ENCODE data around the gene FKBP15.

Gene FKBP15

GRCh38 chr9:113186137-113186755, 34.8 kb downstream of the FKBP15 start:
- no peaks in the 10 kb centered on the region for H3K79me2 ChIP-seq (ENCODE audit: low read length)
- no peaks in the 10 kb centered on the region for H3K9me3 ChIP-seq (ENCODE audit: insufficient read depth, low read length)
- no peaks in the 10 kb centered on the region for H3K27me3 ChIP-seq (ENCODE audit: low read depth, low read length)
- no peak for TF ChIP-seq CTCF (IDR thresholded peaks at IDR 0.05; ENCODE audit: low read depth, low read length)
- H3K9ac ChIP-seq (ENCODE audit: low read length) = no peak overlapping the region
- H3K4me1 ChIP-seq (ENCODE audit: low read length) = no peaks in the 10 kb centered on the region
- H3K36me3 ChIP-seq (replicated peaks; ENCODE audit: low read depth, low read length) = peaks cover 83% of the 10 kb centered on the region
- no peak overlapping the region for H2AFZ ChIP-seq (ENCODE audit: low read depth, low read length)
- no peaks in the 10 kb centered on the region; the same call in 1 of the 2 replicates for H4K20me1 ChIP-seq (ENCODE audit: insufficient read depth, low read length)
- no peak overlapping the region for H3K4me2 ChIP-seq (ENCODE audit: low read length)
- H3K27ac ChIP-seq (ENCODE audit: low read length) = no peak overlapping the region
- no peak overlapping the region for H3K4me3 ChIP-seq (ENCODE audit: low read length)

GRCh38 chr9:113185271-113185670, 35.8 kb downstream of the FKBP15 start:
- Histone ChIP-seq H3K36me3 (replicated peaks; ENCODE audit: low read depth, low read length) (peaks cover 89% of the 10 kb centered on the region), H3K9me3 (ENCODE audit: insufficient read depth, low read length) (no peaks in the 10 kb centered on the region), H3K27ac (ENCODE audit: low read length) (no peak overlapping the region), H3K4me3 (ENCODE audit: low read length) (no peak overlapping the region), H3K27me3 (ENCODE audit: low read depth, low read length) (no peaks in the 10 kb centered on the region), H3K9ac (ENCODE audit: low read length) (no peak overlapping the region), H4K20me1 (ENCODE audit: insufficient read depth, low read length) (no peaks in the 10 kb centered on the region; the same call in 1 of the 2 replicates), H3K4me1 (ENCODE audit: low read length) (no peaks in the 10 kb centered on the region), H2AFZ (ENCODE audit: low read depth, low read length) (no peak overlapping the region), H3K79me2 (ENCODE audit: low read length) (no peaks in the 10 kb centered on the region), H3K4me2 (ENCODE audit: low read length) (no peak overlapping the region)
- TF ChIP-seq EZH2phosphoT487 (IDR thresholded peaks at IDR 0.05; ENCODE audit: low read depth) (no peak), CTCF (IDR thresholded peaks at IDR 0.05; ENCODE audit: low read depth, low read length) (no peak)

- H3K4me3 ChIP-seq (ENCODE audit: low read length) = no peak overlapping the region
- H3K36me3 ChIP-seq (replicated peaks; ENCODE audit: low read depth, low read length) = peaks cover 91% of the 10 kb centered on the region
- H3K27me3 ChIP-seq (ENCODE audit: low read depth, low read length) = no peaks in the 10 kb centered on the region
- no peak overlapping the region for H2AFZ ChIP-seq (ENCODE audit: low read depth, low read length)
- no peak for TF ChIP-seq EZH2phosphoT487 (IDR thresholded peaks at IDR 0.05; ENCODE audit: low read depth)
- TF ChIP-seq CTCF (IDR thresholded peaks at IDR 0.05; ENCODE audit: low read depth, low read length) = no peak
- no peaks in the 10 kb centered on the region; the same call in 1 of the 2 replicates for H4K20me1 ChIP-seq (ENCODE audit: insufficient read depth, low read length)
- no peaks in the 10 kb centered on the region for H3K9me3 ChIP-seq (ENCODE audit: insufficient read depth, low read length)
- no peak overlapping the region for H3K9ac ChIP-seq (ENCODE audit: low read length)
- H3K4me2 ChIP-seq (ENCODE audit: low read length) = no peak overlapping the region
- H3K79me2 ChIP-seq (ENCODE audit: low read length) = no peaks in the 10 kb centered on the region
- no peaks in the 10 kb centered on the region for H3K4me1 ChIP-seq (ENCODE audit: low read length)
- H3K27ac ChIP-seq (ENCODE audit: low read length) = no peak overlapping the region
Observed at GRCh38 chr9:113184539-113184938, 36.5 kb downstream of the FKBP15 start.

GRCh38 chr9:113183956-113184488, 37.1 kb downstream of the FKBP15 start:
- Histone ChIP-seq H4K20me1 (ENCODE audit: insufficient read depth, low read length) (no peaks in the 10 kb centered on the region; the same call in 1 of the 2 replicates), H3K27ac (ENCODE audit: low read length) (no peak overlapping the region), H3K4me2 (ENCODE audit: low read length) (no peak overlapping the region), H2AFZ (ENCODE audit: low read depth, low read length) (no peak overlapping the region), H3K27me3 (ENCODE audit: low read depth, low read length) (no peaks in the 10 kb centered on the region), H3K9me3 (ENCODE audit: insufficient read depth, low read length) (no peaks in the 10 kb centered on the region), H3K4me3 (ENCODE audit: low read length) (no peak overlapping the region), H3K79me2 (ENCODE audit: low read length) (no peaks in the 10 kb centered on the region), H3K4me1 (ENCODE audit: low read length) (no peaks in the 10 kb centered on the region), H3K36me3 (replicated peaks; ENCODE audit: low read depth, low read length) (peaks cover 91% of the 10 kb centered on the region), H3K9ac (ENCODE audit: low read length) (no peak overlapping the region)
- TF ChIP-seq CTCF (IDR thresholded peaks at IDR 0.05; ENCODE audit: low read depth, low read length) = no peak
- TF ChIP-seq EZH2phosphoT487 (IDR thresholded peaks at IDR 0.05; ENCODE audit: low read depth) = no peak
